Esophagus muscularis mucosa (tissue), 3 donors: ENCODE measurements around the gene SRGAP3.

Experiments used
- CTCF ChIP-seq, 3 experiments: fragments of 200-600 bp in 2 of 3; fragments of 450-650 bp in 1 of 3; sonication (generic) in 2 of 3; IDR thresholded peaks; one replicate each; pipeline ENCODE4 v1.5.1; 2017 to 2019; ENCODE audit warnings: antibody characterized with exemption in 3 of 3, mild to moderate bottlenecking in 2 of 3, moderate library complexity in 1 of 3
- POLR2AphosphoS5 ChIP-seq, 2 donors: sonication (generic); formaldehyde crosslinking; IDR thresholded peaks; one replicate each; pipeline ENCODE4 v1.6.1; 2017; ENCODE audit warnings: antibody characterized with exemption in 2 of 2

- TF ChIP-seq CTCF (IDR thresholded peaks at IDR 0.05) (no peak), POLR2AphosphoS5 (IDR thresholded peaks at IDR 0.05) (no peak)
These were observed 102.1 kb downstream of the SRGAP3 start for GRCh38 chr3:9147215-9147895.
